ENCODE results near the gene HOXC12.

GRCh38 chr12:53969588-53970259, 15.0 kb downstream of the HOXC12 start:
- TF ChIP-seq, protein P1, sequence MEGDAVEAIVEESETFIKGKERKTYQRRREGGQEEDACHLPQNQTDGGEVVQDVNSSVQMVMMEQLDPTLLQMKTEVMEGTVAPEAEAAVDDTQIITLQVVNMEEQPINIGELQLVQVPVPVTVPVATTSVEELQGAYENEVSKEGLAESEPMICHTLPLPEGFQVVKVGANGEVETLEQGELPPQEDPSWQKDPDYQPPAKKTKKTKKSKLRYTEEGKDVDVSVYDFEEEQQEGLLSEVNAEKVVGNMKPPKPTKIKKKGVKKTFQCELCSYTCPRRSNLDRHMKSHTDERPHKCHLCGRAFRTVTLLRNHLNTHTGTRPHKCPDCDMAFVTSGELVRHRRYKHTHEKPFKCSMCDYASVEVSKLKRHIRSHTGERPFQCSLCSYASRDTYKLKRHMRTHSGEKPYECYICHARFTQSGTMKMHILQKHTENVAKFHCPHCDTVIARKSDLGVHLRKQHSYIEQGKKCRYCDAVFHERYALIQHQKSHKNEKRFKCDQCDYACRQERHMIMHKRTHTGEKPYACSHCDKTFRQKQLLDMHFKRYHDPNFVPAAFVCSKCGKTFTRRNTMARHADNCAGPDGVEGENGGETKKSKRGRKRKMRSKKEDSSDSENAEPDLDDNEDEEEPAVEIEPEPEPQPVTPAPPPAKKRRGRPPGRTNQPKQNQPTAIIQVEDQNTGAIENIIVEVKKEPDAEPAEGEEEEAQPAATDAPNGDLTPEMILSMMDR (IDR thresholded peaks at IDR 0.05; ENCODE audit: insufficient read depth, low read depth, low read length) = no peak
- TF ChIP-seq EZH2 (IDR thresholded peaks at IDR 0.05; ENCODE audit: insufficient read depth, low read length) = no peak

All from astrocyte (in vitro differentiated cells and primary cell).